ENCODE measurements around the gene CASP7. TPM values are rescaled to one million over a fixed set of nuclear protein-coding genes. Genes with fewer than 3 reads are reported as not detected.
A peak's percentile ranks its signal among the peaks of the same experiment; 100 is the strongest.

The CASP7 gene
- total RNA-seq, 2 donors from 2014 or later: 6.1 to 19.8 TPM

GRCh38 chr10:113689057-113689456 lies 9.3 kb downstream of the CASP7 start:
- Mint-ChIP-seq H3K9me3 (peaks cover 9% of the 10 kb centered on the region), H3K27me3 (no peaks in the 10 kb centered on the region), H3K36me3 (ENCODE audit: low read depth) (peaks cover 32% of the 10 kb centered on the region), H3K4me3 (peak overlapping the region; percentile 38), H3K4me1 (peaks cover 11% of the 10 kb centered on the region), H3K27ac (peak overlapping the region; percentile 3)
- no peak for ATAC-seq (replicated peaks)

GRCh38 chr10:113689574-113689973 lies 9.9 kb downstream of the CASP7 start:
- Mint-ChIP-seq H3K4me1 (peaks cover 11% of the 10 kb centered on the region), H3K4me3 (peak overlapping the region; percentile 38), H3K36me3 (ENCODE audit: low read depth) (peaks cover 26% of the 10 kb centered on the region), H3K27me3 (no peaks in the 10 kb centered on the region), H3K27ac (peak overlapping the region; percentile 3), H3K9me3 (peaks cover 9% of the 10 kb centered on the region)
- ATAC-seq (replicated peaks): no peak

GRCh38 chr10:113690749-113691148 lies 11.0 kb downstream of the CASP7 start:
- H3K36me3 Mint-ChIP-seq (ENCODE audit: low read depth): peaks cover 24% of the 10 kb centered on the region
- no peaks in the 10 kb centered on the region for H3K27me3 Mint-ChIP-seq
- H3K27ac Mint-ChIP-seq: no peak overlapping the region
- H3K4me3 Mint-ChIP-seq: no peak overlapping the region
- H3K9me3 Mint-ChIP-seq: peaks cover 9% of the 10 kb centered on the region
- no peak for ATAC-seq (replicated peaks)
- peaks cover 11% of the 10 kb centered on the region for H3K4me1 Mint-ChIP-seq

DNA sequence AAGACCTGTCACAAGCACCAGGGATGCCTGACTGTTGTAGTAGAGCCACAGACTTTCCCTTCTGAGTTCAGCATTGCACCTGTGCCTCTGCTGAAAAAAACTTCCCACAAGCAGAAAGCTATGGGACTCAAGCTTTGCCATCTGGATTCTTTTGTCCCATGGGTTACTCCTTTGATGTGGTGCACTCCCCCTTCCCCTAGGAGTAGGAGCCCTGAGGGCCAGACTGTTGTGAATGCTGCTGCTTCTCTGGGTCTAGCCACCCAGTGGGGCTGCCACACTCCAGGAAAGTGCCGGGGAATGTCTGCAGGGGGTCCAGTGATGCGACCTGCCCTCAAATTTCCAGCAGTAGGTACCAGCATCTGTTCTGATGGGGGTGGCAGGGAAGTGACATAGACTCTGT lies 11.7 kb downstream of the CASP7 start:
- ATAC-seq (replicated peaks): no peak
- Mint-ChIP-seq H3K27me3 (no peaks in the 10 kb centered on the region), H3K9me3 (peaks cover 9% of the 10 kb centered on the region), H3K4me1 (peaks cover 11% of the 10 kb centered on the region), H3K36me3 (ENCODE audit: low read depth) (peaks cover 24% of the 10 kb centered on the region), H3K27ac (no peak overlapping the region), H3K4me3 (no peak overlapping the region)

DNA sequence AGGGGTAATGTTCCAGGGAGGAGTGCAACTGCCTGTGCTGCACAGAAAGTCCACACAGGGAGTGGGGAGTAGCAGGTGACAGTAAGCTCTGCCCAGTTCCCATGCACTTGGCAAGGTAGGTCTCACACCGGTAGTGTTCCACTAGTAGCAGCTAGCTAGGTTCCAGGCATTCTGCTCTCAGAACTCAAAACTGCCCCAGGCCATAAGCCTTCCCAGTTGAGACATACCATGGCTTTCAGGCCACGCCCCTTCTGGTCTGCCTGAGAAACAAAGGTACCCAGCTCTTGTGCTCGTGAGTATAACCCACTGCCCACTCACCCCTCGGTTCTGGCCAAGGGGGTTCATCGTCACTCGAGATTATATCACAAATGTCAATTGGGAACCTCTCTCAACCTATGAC lies 12.6 kb downstream of the CASP7 start:
- ATAC-seq (replicated peaks): no peak
- Mint-ChIP-seq H3K9me3 (peaks cover 9% of the 10 kb centered on the region), H3K27ac (no peak overlapping the region), H3K4me3 (no peak overlapping the region), H3K4me1 (peaks cover 11% of the 10 kb centered on the region), H3K36me3 (ENCODE audit: low read depth) (peaks cover 24% of the 10 kb centered on the region), H3K27me3 (no peaks in the 10 kb centered on the region)

GRCh38 chr10:113693348-113693747 lies 13.6 kb downstream of the CASP7 start:
- Mint-ChIP-seq H3K9me3 (peaks cover 5% of the 10 kb centered on the region), H3K36me3 (ENCODE audit: low read depth) (peaks cover 29% of the 10 kb centered on the region)

DNA sequence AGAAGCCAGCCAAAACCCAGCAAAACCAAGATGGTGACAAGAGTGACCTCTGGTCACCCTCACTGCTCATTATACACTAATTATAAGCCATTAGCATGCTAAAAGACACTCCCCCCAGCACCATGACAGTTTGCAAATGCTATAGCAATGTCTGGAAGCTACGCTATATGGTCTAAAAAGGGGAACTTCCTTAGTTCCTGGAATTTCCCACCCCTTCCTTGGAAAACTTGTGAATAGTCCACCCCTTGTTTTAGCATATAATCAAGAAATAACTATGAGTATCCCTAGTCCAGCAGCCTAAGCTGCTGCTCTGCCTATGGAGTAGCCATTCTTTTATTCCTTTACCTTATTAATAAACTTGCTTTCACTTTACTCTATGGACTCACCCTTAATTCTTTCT lies 16.0 kb downstream of the CASP7 start:
- H3K36me3 Mint-ChIP-seq (ENCODE audit: low read depth): peaks cover 52% of the 10 kb centered on the region
- H3K27ac Mint-ChIP-seq: no peak overlapping the region
- no peak overlapping the region for H3K4me3 Mint-ChIP-seq
- no peaks in the 10 kb centered on the region for H3K4me1 Mint-ChIP-seq
- no peaks in the 10 kb centered on the region for H3K27me3 Mint-ChIP-seq
- peaks cover 5% of the 10 kb centered on the region for H3K9me3 Mint-ChIP-seq
- no peak for ATAC-seq (replicated peaks)

More at GRCh38 chr10:113693348-113693747, 13.6 kb downstream of the CASP7 start:
- Mint-ChIP-seq H3K4me1 (peaks cover 11% of the 10 kb centered on the region), H3K27ac (no peak overlapping the region), H3K27me3 (no peaks in the 10 kb centered on the region), H3K4me3 (no peak overlapping the region)
- ATAC-seq (replicated peaks): no peak

- H3K4me3 Mint-ChIP-seq: no peak overlapping the region
Measured at GRCh38 chr10:113697595-113697994, 17.9 kb downstream of the CASP7 start.

DNA sequence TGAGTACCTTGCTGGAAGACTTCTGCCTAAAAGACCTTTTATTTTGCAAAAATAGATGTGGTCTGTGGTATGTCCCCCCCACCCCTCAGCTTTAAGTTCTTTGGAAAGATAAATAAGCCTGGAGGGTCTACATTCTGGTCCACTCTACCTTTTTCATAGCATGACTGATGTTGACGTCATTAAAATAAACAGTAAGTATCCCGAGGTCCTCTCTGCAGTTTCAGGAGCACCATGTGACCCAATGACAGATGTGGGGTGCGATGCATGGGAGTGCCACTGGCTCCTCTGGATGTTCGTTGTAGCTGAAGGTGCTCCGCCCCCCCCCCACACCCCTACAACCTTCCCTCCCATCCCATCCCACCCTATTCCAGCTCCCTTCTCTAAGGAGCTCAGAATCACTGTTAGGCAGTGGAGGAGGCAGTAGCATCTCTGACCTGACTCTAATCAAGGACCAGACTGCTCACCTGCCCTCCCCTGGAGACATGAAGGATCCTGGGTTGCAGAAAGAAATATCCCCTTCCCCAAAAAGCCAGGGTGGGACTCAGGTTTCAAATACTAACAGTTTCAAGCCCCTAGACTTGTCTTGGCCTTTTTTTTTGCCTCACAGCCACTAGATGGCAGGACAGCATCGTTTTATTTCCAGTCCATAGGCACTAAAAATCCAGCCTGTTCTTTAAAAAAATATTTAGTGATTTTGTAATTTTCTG lies 25.1 kb downstream of the CASP7 start:
- H3K4me1 Mint-ChIP-seq: peaks cover 15% of the 10 kb centered on the region
- no peak for ATAC-seq (replicated peaks)
- no peak overlapping the region for H3K4me3 Mint-ChIP-seq
- H3K36me3 Mint-ChIP-seq (ENCODE audit: low read depth): peaks cover 30% of the 10 kb centered on the region
- H3K27me3 Mint-ChIP-seq: no peaks in the 10 kb centered on the region
- H3K9me3 Mint-ChIP-seq: no peaks in the 10 kb centered on the region
- no peak overlapping the region for H3K27ac Mint-ChIP-seq

More at GRCh38 chr10:113697595-113697994, 17.9 kb downstream of the CASP7 start:
- no peak for ATAC-seq (replicated peaks)
- Mint-ChIP-seq H3K27ac (no peak overlapping the region), H3K4me1 (no peaks in the 10 kb centered on the region), H3K27me3 (no peaks in the 10 kb centered on the region), H3K9me3 (peaks cover 5% of the 10 kb centered on the region), H3K36me3 (ENCODE audit: low read depth) (peaks cover 58% of the 10 kb centered on the region)

DNA sequence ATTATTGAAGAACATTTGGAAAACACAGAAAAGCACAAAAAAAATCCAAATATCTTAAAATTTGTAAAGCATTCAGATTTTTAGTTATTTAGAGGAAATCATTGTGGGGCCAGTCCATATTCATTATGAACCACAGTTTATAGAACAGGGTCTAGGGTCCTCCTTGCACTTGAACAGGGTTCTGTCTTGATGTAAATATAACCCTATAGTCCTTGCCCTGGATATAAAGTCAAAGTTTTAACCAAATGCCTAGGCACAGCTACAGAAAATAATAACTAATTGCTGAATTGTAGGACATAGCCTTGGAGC lies 25.6 kb downstream of the CASP7 start:
- Mint-ChIP-seq H3K9me3 (no peaks in the 10 kb centered on the region), H3K4me3 (no peak overlapping the region), H3K27ac (peak overlapping the region; percentile 28), H3K4me1 (peaks cover 15% of the 10 kb centered on the region), H3K36me3 (ENCODE audit: low read depth) (peaks cover 25% of the 10 kb centered on the region), H3K27me3 (no peaks in the 10 kb centered on the region)
- ATAC-seq (replicated peaks): no peak

DNA sequence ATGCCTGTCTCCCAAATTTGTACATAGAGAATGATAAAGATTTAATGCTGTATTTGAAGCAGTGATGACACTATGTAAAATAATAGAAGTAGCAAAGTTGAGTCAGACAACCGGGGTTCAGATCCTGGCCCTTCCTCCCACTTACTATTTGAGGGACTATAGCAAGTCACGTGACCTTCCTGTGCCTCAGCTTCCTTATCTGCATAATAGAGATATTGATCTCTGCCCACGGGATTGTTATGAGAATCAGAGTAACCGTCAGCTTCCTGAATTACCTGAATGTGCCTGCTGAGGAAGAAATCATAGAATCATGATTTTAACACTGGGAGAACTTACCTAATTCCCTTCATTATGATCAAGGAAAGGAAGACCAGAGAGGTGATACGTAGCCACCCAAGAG lies 26.9 kb downstream of the CASP7 start:
- Mint-ChIP-seq H3K4me1 (peaks cover 15% of the 10 kb centered on the region), H3K4me3 (peak overlapping the region; percentile 4), H3K27ac (peak overlapping the region; percentile 37), H3K27me3 (no peaks in the 10 kb centered on the region), H3K9me3 (no peaks in the 10 kb centered on the region), H3K36me3 (ENCODE audit: low read depth) (peaks cover 11% of the 10 kb centered on the region)
- ATAC-seq (replicated peaks): peak; percentile 63

GRCh38 chr10:113708640-113709039 lies 28.9 kb downstream of the CASP7 start:
- no peaks in the 10 kb centered on the region for H3K9me3 Mint-ChIP-seq
- H3K27ac Mint-ChIP-seq: peak overlapping the region; percentile 34
- no peak overlapping the region for H3K4me3 Mint-ChIP-seq
- H3K36me3 Mint-ChIP-seq (ENCODE audit: low read depth): peaks cover 6% of the 10 kb centered on the region
- H3K4me1 Mint-ChIP-seq: peaks cover 15% of the 10 kb centered on the region
- ATAC-seq (replicated peaks): no peak
- no peaks in the 10 kb centered on the region for H3K27me3 Mint-ChIP-seq

DNA sequence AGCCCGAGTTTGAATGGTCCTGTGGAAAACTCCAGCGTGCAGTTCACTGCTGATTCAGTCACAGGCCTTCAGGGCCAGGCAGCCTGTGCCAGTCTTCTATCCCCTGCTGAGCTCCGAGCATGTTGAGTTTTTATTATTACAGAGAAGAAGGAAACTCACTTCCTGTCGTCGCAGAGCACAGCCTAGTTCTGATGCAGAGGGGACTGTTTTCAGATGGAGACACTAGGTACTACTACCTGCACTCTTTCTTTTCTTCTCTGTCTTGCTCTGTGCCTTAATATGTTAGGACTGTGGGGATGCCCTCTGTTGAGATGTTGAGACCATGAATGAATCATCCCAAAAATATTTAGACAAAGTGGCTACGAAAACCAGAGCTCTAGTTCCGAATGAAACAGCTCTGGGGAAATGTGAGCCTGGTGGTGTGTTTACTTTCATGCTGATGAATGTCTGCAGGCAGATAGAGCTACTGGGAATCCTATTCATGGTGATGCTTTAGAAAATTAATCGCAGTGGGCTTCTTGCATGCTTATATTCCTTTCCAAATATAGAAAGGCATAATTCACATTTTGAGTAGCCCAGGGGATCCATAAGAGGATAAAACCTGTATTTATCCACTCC lies 29.6 kb downstream of the CASP7 start:
- ATAC-seq (replicated peaks): no peak
- peaks cover 12% of the 10 kb centered on the region for H3K36me3 Mint-ChIP-seq (ENCODE audit: low read depth)
- peak overlapping the region; percentile 34 for H3K27ac Mint-ChIP-seq
- no peak overlapping the region for H3K4me3 Mint-ChIP-seq
- peaks cover 15% of the 10 kb centered on the region for H3K4me1 Mint-ChIP-seq
- no peaks in the 10 kb centered on the region for H3K27me3 Mint-ChIP-seq
- H3K9me3 Mint-ChIP-seq: no peaks in the 10 kb centered on the region

GRCh38 chr10:113711142-113711541 lies 31.4 kb downstream of the CASP7 start:
- H3K9me3 Mint-ChIP-seq: no peaks in the 10 kb centered on the region
- peaks cover 15% of the 10 kb centered on the region for H3K4me1 Mint-ChIP-seq
- no peaks in the 10 kb centered on the region for H3K27me3 Mint-ChIP-seq
- no peak overlapping the region for H3K27ac Mint-ChIP-seq
- peaks cover 18% of the 10 kb centered on the region for H3K36me3 Mint-ChIP-seq (ENCODE audit: low read depth)
- no peak overlapping the region for H3K4me3 Mint-ChIP-seq
- ATAC-seq (replicated peaks): no peak

DNA sequence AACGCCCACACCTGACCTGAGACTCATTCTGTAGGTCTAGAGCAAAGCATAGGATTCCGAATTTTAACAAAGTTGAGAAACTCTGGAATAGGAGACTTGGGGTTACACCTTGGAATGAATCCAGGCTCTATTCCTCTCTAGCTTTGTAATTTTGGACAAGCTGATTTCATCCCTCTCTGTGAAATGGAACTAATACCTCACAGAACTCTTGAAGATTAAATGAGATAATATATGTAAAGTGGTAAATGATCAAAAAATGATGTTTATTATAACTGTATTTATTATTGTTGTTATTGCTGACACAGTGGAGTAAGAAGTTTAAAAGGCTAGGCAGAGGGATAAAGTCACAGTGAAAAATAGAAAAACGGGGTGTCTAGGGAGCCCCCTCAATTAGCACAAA lies 32.3 kb downstream of the CASP7 start:
- H3K4me3 Mint-ChIP-seq: no peak overlapping the region
- no peak for ATAC-seq (replicated peaks)
- peaks cover 18% of the 10 kb centered on the region for H3K36me3 Mint-ChIP-seq (ENCODE audit: low read depth)
- peaks cover 9% of the 10 kb centered on the region for H3K4me1 Mint-ChIP-seq
- H3K9me3 Mint-ChIP-seq: no peaks in the 10 kb centered on the region
- H3K27me3 Mint-ChIP-seq: no peaks in the 10 kb centered on the region
- no peak overlapping the region for H3K27ac Mint-ChIP-seq
